ENCODE measurements around the gene TNS1. TPM values are rescaled to one million over a fixed set of nuclear protein-coding genes. Genes with fewer than 3 reads are reported as not detected.

The TNS1 gene
- total RNA-seq = 22.9 and 27.6 TPM in 2 replicates
- 16.2 TPM in 2 replicates for polyA plus RNA-seq

GRCh38 chr2:218002845-218003180 lies at the start of gene TNS1:
TNS1 (minus strand) TSS chr2:218002995; CDS start chr2:218002872, 123 bp downstream.
- peak; percentile 44 for DNase-seq (ENCODE audit: low spot score)
- peak within 1 kb of the TSS; percentile 93 for H3K27ac ChIP-seq
- no peaks in the 10 kb centered on the region for H4K20me1 ChIP-seq (ENCODE audit: insufficient read depth, poor library complexity, severe bottlenecking)
- TF ChIP-seq EZH2 (IDR thresholded peaks at IDR 0.05; ENCODE audit: borderline replicate concordance) (no peak), EZH2phosphoT487 (IDR thresholded peaks at IDR 0.05; ENCODE audit: low read depth, severe bottlenecking, unreplicated experiment) (no peak), CTCF (IDR thresholded peaks at IDR 0.05; ENCODE audit: poor library complexity) (no peak)
- peaks cover 10% of the 10 kb centered on the region for H3K4me1 ChIP-seq (ENCODE audit: insufficient read depth)
- H3K36me3 ChIP-seq (replicated peaks; ENCODE audit: insufficient read depth, low read depth) = no peaks in the 10 kb centered on the region
- no peak within 1 kb of the TSS for H3K4me3 ChIP-seq
- no peak within 1 kb of the TSS for H2AFZ ChIP-seq
- H3K27me3 ChIP-seq = no peaks in the 10 kb centered on the region
- 51% methylated on average over 9 of the region's 13 CpGs for WGBS (ENCODE audit: low lambda C conversion rate, missing lambda C conversion rate)
- H3K9me2 ChIP-seq (replicated peaks; ENCODE audit: insufficient read depth) = no peaks in the 10 kb centered on the region
- peaks cover 14% of the 10 kb centered on the region for H3K79me2 ChIP-seq
- H3K9me3 ChIP-seq (ENCODE audit: low read depth) = no peaks in the 10 kb centered on the region
- H3K4me2 ChIP-seq = peak within 1 kb of the TSS; percentile 76

- H3K27me3 ChIP-seq = no peaks in the 10 kb centered on the region
- no peak overlapping the region for H3K4me2 ChIP-seq
- no peak overlapping the region for H3K27ac ChIP-seq
- no peak for TF ChIP-seq CTCF (IDR thresholded peaks at IDR 0.05; ENCODE audit: poor library complexity)
- TF ChIP-seq EZH2 (IDR thresholded peaks at IDR 0.05; ENCODE audit: borderline replicate concordance) = no peak
- no peak for TF ChIP-seq EZH2phosphoT487 (IDR thresholded peaks at IDR 0.05; ENCODE audit: low read depth, severe bottlenecking, unreplicated experiment)
- no peaks in the 10 kb centered on the region for H3K36me3 ChIP-seq (replicated peaks; ENCODE audit: insufficient read depth, low read depth)
- H2AFZ ChIP-seq = peak overlapping the region; percentile 4
- no peak overlapping the region for H3K4me3 ChIP-seq
- no peak for DNase-seq (ENCODE audit: low spot score)
- H4K20me1 ChIP-seq (ENCODE audit: insufficient read depth, poor library complexity, severe bottlenecking) = no peaks in the 10 kb centered on the region
- H3K79me2 ChIP-seq = no peaks in the 10 kb centered on the region
- no peaks in the 10 kb centered on the region for H3K9me3 ChIP-seq (ENCODE audit: low read depth)
- no peaks in the 10 kb centered on the region for H3K4me1 ChIP-seq (ENCODE audit: insufficient read depth)
- 88% methylated on average over 3 of the region's 3 CpGs for WGBS (ENCODE audit: low lambda C conversion rate, missing lambda C conversion rate)
- no peaks in the 10 kb centered on the region for H3K9me2 ChIP-seq (replicated peaks; ENCODE audit: insufficient read depth)
Measured at GRCh38 chr2:218051903-218052302, 49.1 kb upstream of the TNS1 start.

- Histone ChIP-seq H3K27me3 (no peaks in the 10 kb centered on the region), H3K36me3 (replicated peaks; ENCODE audit: insufficient read depth, low read depth) (no peaks in the 10 kb centered on the region), H3K9me3 (ENCODE audit: low read depth) (no peaks in the 10 kb centered on the region), H3K4me2 (no peak overlapping the region), H3K4me1 (ENCODE audit: insufficient read depth) (no peaks in the 10 kb centered on the region), H3K27ac (no peak overlapping the region), H4K20me1 (ENCODE audit: insufficient read depth, poor library complexity, severe bottlenecking) (no peaks in the 10 kb centered on the region), H2AFZ (no peak overlapping the region), H3K9me2 (replicated peaks; ENCODE audit: insufficient read depth) (no peaks in the 10 kb centered on the region), H3K4me3 (no peak overlapping the region), H3K79me2 (no peaks in the 10 kb centered on the region)
- WGBS (ENCODE audit: low lambda C conversion rate, missing lambda C conversion rate) = 85% methylated on average over 8 of the region's 8 CpGs
- no peak for TF ChIP-seq CTCF (IDR thresholded peaks at IDR 0.05; ENCODE audit: poor library complexity)
- TF ChIP-seq EZH2phosphoT487 (IDR thresholded peaks at IDR 0.05; ENCODE audit: low read depth, severe bottlenecking, unreplicated experiment) = no peak
- no peak for TF ChIP-seq EZH2 (IDR thresholded peaks at IDR 0.05; ENCODE audit: borderline replicate concordance)
- no peak for DNase-seq (ENCODE audit: low spot score)
Measured at GRCh38 chr2:218047536-218048225, 44.9 kb upstream of the TNS1 start.

All from hepatocyte (in vitro differentiated cells).